Measurements from ENCODE around the gene DET1.
"Not testable (repeated sequence)": the region's sequence is repeated elsewhere in the genome, so short reads cannot be mapped to it uniquely, and the experiment has no call there.

DET1 gene

GRCh38 chr15:88497109-88497765 is 49.2 kb downstream of the DET1 start:
- DNase-seq (ENCODE audit: low spot score), result no peak

GRCh38 chr15:88493844-88494243 is 52.6 kb downstream of the DET1 start:
- no peak for DNase-seq (ENCODE audit: low spot score)

- no peak for DNase-seq (ENCODE audit: low spot score)
These were observed 55.3 kb downstream of the DET1 start for GRCh38 chr15:88491158-88491557.

GRCh38 chr15:88490036-88490435 is 56.4 kb downstream of the DET1 start:
- no peak for DNase-seq (ENCODE audit: low spot score)

GRCh38 chr15:88489321-88489720 is 57.2 kb downstream of the DET1 start:
- no peak for DNase-seq (ENCODE audit: low spot score)

- DNase-seq (ENCODE audit: low spot score), result no peak
These were observed 58.5 kb downstream of the DET1 start for GRCh38 chr15:88487796-88488523.

GRCh38 chr15:88487178-88487795 is 59.2 kb downstream of the DET1 start:
- peak; percentile 43 for DNase-seq (ENCODE audit: low spot score)

GRCh38 chr15:88484682-88485331 is 61.7 kb downstream of the DET1 start:
- peak; percentile 27 for DNase-seq (ENCODE audit: low spot score)

GRCh38 chr15:88482263-88482662 is 64.2 kb downstream of the DET1 start:
- no peak for DNase-seq (ENCODE audit: low spot score)

GRCh38 chr15:88480981-88481380 is 65.5 kb downstream of the DET1 start:
- no peak for DNase-seq (ENCODE audit: low spot score)

- no peak for DNase-seq (ENCODE audit: low spot score)
These were observed 67.3 kb downstream of the DET1 start for GRCh38 chr15:88479169-88479568.

GRCh38 chr15:88477904-88478303 is 68.6 kb downstream of the DET1 start:
- DNase-seq (ENCODE audit: low spot score), result no peak

GRCh38 chr15:88477126-88477525 is 69.4 kb downstream of the DET1 start:
- DNase-seq (ENCODE audit: low spot score), result no peak

- peak; percentile 63 for DNase-seq (ENCODE audit: low spot score)
These were observed 69.8 kb downstream of the DET1 start for GRCh38 chr15:88476635-88477060.

GRCh38 chr15:88473661-88474293 is 72.7 kb downstream of the DET1 start:
- not testable (repeated sequence) for DNase-seq (ENCODE audit: low spot score)

GRCh38 chr15:88472225-88472624 is 74.3 kb downstream of the DET1 start:
- DNase-seq (ENCODE audit: low spot score), result no peak

GRCh38 chr15:88470625-88471372 is 75.7 kb downstream of the DET1 start:
- no peak for DNase-seq (ENCODE audit: low spot score)

GRCh38 chr15:88469321-88469720 is 77.2 kb downstream of the DET1 start:
- DNase-seq (ENCODE audit: low spot score), result no peak

GRCh38 chr15:88468721-88469120 is 77.8 kb downstream of the DET1 start:
- DNase-seq (ENCODE audit: low spot score), result not testable (repeated sequence)

GRCh38 chr15:88467935-88468528 is 78.4 kb downstream of the DET1 start:
- DNase-seq (ENCODE audit: low spot score), result no peak

Measured in hepatic stellate cell (primary cell).